GM21526 (cell line): ENCODE measurements around the gene PON3.

Source experiments
- ATAC-seq: cut with Tn5 transposase; IDR thresholded peaks from one replicate; pipeline ENCODE4 v1.9.1; 2021; ENCODE audit warnings: moderate library complexity; ENCODE audit not compliant: unreplicated experiment, low FRiP score

PON3 gene

GRCh38 chr7:95365151-95365550 is 31.0 kb downstream of the PON3 start:
- ATAC-seq: no peak

- no peak for ATAC-seq
Measured at GRCh38 chr7:95357623-95358022, 38.6 kb downstream of the PON3 start.

- ATAC-seq: no peak
Measured at GRCh38 chr7:95342642-95343307, 53.4 kb downstream of the PON3 start.

GRCh38 chr7:95342029-95342428 is 54.1 kb downstream of the PON3 start:
- ATAC-seq: no peak

GRCh38 chr7:95340491-95340890 is 55.7 kb downstream of the PON3 start:
- ATAC-seq: no peak

GRCh38 chr7:95338832-95339231 is 57.3 kb downstream of the PON3 start:
- no peak for ATAC-seq

- ATAC-seq: no peak
Measured at GRCh38 chr7:95335093-95335492, 61.1 kb downstream of the PON3 start.

GRCh38 chr7:95334447-95334846 is 61.7 kb downstream of the PON3 start:
- no peak for ATAC-seq

GRCh38 chr7:95330961-95331337 is 65.2 kb downstream of the PON3 start:
- peak; percentile 20 for ATAC-seq

- peak; percentile 95 for ATAC-seq
Measured at GRCh38 chr7:95330204-95330960, 65.8 kb downstream of the PON3 start.

GRCh38 chr7:95327356-95327755 is 68.8 kb downstream of the PON3 start:
- no peak for ATAC-seq

GRCh38 chr7:95324431-95324830 is 71.7 kb downstream of the PON3 start, which contains the start of gene PON1:
Gene PON1 (minus strand): TSS chr7:95324532. CDS start chr7:95324475, 57 bp downstream.
- no peak for ATAC-seq

- no peak for ATAC-seq
Measured at GRCh38 chr7:95323410-95324129, 72.6 kb downstream of the PON3 start.

GRCh38 chr7:95322854-95323253 is 73.3 kb downstream of the PON3 start:
- no peak for ATAC-seq

- no peak for ATAC-seq
Measured at GRCh38 chr7:95322396-95322795, 73.8 kb downstream of the PON3 start.

GRCh38 chr7:95321720-95322119 is 74.5 kb downstream of the PON3 start:
- ATAC-seq: no peak

GRCh38 chr7:95320651-95321050 is 75.5 kb downstream of the PON3 start:
- ATAC-seq: no peak

GRCh38 chr7:95319570-95319969 is 76.6 kb downstream of the PON3 start:
- ATAC-seq: no peak

GRCh38 chr7:95318501-95319100 is 77.6 kb downstream of the PON3 start:
- no peak for ATAC-seq

GRCh38 chr7:95317966-95318365 is 78.2 kb downstream of the PON3 start:
- ATAC-seq: no peak

- no peak for ATAC-seq
Measured at GRCh38 chr7:95317546-95317945, 78.6 kb downstream of the PON3 start.
